ENCODE results near the gene DDX51.
"Not testable (repeated sequence)": the region's sequence is repeated elsewhere in the genome, so short reads cannot be mapped to it uniquely, and the experiment has no call there.

DDX51 gene

DNA sequence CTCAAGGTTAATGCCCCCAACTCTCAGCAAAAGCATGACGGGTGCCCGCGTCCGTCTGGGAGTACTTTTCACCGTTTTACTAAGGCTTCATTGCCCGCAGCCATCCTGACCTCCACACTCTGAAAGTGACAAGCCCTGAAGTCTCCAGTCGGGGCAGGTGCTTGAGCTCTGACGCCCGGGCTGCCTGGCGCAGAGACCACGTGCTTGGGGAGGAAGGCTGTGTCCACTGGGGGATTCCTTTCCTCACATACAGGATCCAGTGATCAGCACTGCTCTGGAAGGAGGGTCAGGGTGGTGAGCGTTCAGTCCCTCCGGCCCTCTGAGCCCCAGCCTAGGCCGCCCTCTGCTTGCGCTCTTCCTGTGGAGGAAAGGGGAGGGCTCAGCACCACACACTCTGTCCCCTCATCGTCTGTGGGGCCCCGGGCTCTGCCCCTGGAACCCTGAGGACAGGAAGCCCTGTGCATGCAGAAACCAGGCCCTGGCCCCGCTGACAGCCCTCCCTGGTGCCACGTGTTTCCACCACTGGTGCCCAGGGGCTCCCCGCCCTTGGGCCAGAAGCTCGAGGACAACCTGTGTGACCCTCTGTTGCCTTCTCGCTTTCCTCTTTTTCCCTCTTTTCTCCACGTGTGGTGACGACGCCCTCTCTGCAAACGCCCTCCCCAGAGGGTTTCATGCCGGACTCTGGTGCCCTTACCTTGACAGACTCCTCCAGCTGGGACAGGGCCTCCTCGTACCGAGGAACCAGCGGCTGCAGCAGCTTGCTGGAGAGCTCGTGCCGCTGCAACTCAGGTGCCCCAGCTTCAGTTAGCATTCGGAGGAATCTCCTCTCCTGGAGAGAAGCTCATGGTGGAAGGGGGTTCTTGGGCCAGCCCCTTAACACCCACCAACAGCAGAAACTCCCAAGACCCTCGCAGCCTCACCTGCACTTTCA, 4.9 kb downstream of the DDX51 start:
- H3K27me3 ChIP-seq (ENCODE audit: control insufficient read depth, insufficient read depth, low read length) = no peaks in the 10 kb centered on the region
- H3K4me1 ChIP-seq = peaks cover 3% of the 10 kb centered on the region
- no peak overlapping the region for H3K27ac ChIP-seq
- no peak overlapping the region for H2AFZ ChIP-seq
- H3K9me3 ChIP-seq (ENCODE audit: control insufficient read depth, low read length) = no peaks in the 10 kb centered on the region
- no peak overlapping the region for H3K9ac ChIP-seq
- TF ChIP-seq, protein P1, sequence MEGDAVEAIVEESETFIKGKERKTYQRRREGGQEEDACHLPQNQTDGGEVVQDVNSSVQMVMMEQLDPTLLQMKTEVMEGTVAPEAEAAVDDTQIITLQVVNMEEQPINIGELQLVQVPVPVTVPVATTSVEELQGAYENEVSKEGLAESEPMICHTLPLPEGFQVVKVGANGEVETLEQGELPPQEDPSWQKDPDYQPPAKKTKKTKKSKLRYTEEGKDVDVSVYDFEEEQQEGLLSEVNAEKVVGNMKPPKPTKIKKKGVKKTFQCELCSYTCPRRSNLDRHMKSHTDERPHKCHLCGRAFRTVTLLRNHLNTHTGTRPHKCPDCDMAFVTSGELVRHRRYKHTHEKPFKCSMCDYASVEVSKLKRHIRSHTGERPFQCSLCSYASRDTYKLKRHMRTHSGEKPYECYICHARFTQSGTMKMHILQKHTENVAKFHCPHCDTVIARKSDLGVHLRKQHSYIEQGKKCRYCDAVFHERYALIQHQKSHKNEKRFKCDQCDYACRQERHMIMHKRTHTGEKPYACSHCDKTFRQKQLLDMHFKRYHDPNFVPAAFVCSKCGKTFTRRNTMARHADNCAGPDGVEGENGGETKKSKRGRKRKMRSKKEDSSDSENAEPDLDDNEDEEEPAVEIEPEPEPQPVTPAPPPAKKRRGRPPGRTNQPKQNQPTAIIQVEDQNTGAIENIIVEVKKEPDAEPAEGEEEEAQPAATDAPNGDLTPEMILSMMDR (IDR thresholded peaks at IDR 0.05) = no peak
- peaks cover 9% of the 10 kb centered on the region for H3K79me2 ChIP-seq
- no peaks in the 10 kb centered on the region for H3K36me3 ChIP-seq (ENCODE audit: control insufficient read depth, insufficient read depth, low read length)
- no peak overlapping the region for H3K4me3 ChIP-seq (ENCODE audit: low read depth, low read length)
- no peak overlapping the region for H3K4me2 ChIP-seq (ENCODE audit: low read length)

DNA sequence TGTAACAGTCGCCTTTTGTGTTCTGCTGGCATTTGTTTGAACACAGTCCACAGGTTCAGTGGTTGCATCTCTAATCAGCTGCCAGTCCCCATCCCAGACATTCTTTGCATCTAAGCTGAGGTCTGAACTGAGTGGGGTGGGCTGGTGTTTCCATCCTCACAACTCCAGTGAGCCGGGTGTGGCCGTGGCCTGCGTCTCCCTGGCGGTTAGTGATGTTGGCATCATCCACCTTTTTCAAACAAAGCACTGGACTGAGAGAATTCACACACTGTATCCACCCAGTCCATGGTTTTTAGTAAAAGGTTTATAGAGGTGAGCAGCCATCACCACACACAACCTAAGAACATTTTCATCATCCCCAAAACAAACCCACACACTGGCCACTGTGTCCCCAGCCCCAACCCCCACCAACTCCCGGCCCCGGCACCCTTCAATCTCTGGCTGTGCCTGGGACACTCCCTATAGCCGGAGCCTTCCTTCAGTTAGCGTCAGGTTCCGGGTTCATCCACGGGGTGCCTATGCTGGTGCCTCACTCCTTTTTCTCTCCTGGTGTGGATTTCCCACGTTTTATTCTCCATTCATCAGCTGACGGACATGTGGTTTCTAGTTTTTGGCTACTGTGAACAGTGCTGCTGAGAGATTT, 6.5 kb downstream of the DDX51 start:
- H2AFZ ChIP-seq = no peak overlapping the region
- H3K9ac ChIP-seq = no peak overlapping the region
- H3K27me3 ChIP-seq (ENCODE audit: control insufficient read depth, insufficient read depth, low read length) = no peaks in the 10 kb centered on the region
- TF ChIP-seq, protein P1 (IDR thresholded peaks at IDR 0.05) = no peak
- peaks cover 3% of the 10 kb centered on the region for H3K4me1 ChIP-seq
- no peak overlapping the region for H3K4me2 ChIP-seq (ENCODE audit: low read length)
- H3K79me2 ChIP-seq = peaks cover 8% of the 10 kb centered on the region
- no peak overlapping the region for H3K4me3 ChIP-seq (ENCODE audit: low read depth, low read length)
- H3K9me3 ChIP-seq (ENCODE audit: control insufficient read depth, low read length) = no peaks in the 10 kb centered on the region
- no peaks in the 10 kb centered on the region for H3K36me3 ChIP-seq (ENCODE audit: control insufficient read depth, insufficient read depth, low read length)
- H3K27ac ChIP-seq = no peak overlapping the region

DNA sequence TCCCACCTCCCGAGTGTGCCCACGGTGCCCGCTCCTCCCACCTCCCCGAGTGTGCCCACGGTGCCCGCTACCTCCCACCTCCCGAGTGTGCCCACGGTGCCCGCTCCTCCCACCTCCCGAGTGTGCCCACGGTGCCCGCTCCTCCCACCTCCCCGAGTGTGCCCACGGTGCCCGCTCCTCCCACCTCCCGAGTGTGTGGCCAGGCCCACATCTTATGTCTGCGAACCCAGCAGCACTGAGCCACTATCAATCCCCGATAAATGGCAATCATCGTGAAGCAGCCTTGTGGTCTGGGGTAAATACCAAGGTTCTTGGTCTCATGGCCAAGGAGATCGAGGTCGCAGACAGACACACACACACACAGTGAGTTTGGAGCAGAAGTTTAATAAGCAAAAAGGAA, 7.9 kb downstream of the DDX51 start:
- not testable (repeated sequence) for H2AFZ ChIP-seq; H3K9me3 ChIP-seq (ENCODE audit: control insufficient read depth, low read length); H3K36me3 ChIP-seq (ENCODE audit: control insufficient read depth, insufficient read depth, low read length); H3K4me3 ChIP-seq (ENCODE audit: low read depth, low read length); H3K27me3 ChIP-seq (ENCODE audit: control insufficient read depth, insufficient read depth, low read length); H3K27ac ChIP-seq; H3K4me1 ChIP-seq; H3K79me2 ChIP-seq; H3K4me2 ChIP-seq (ENCODE audit: low read length); H3K9ac ChIP-seq

DNA sequence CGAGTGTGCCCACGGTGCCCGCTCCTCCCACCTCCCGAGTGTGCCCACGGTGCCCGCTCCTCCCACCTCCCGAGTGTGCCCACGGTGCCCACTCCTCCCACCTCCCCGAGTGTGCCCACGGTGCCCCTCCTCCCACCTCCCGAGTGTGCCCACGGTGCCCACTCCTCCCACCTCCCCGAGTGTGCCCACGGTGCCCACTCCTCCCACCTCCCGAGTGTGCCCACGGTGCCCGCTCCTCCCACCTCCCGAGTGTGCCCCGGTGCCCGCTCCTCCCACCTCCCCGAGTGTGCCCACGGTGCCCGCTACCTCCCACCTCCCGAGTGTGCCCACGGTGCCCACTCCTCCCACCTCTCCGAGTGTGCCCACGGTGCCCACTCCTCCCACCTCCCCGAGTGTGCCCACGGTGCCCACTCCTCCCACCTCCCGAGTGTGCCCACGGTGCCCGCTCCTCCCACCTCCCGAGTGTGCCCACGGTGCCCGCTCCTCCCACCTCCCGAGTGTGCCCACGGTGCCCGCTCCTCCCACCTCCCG, 9.4 kb downstream of the DDX51 start:
- not testable (repeated sequence) for H3K79me2 ChIP-seq; H2AFZ ChIP-seq; H3K4me2 ChIP-seq (ENCODE audit: low read length); H3K9me3 ChIP-seq (ENCODE audit: control insufficient read depth, low read length); H3K4me3 ChIP-seq (ENCODE audit: low read depth, low read length); H3K9ac ChIP-seq; H3K4me1 ChIP-seq; H3K27me3 ChIP-seq (ENCODE audit: control insufficient read depth, insufficient read depth, low read length); H3K27ac ChIP-seq; H3K36me3 ChIP-seq (ENCODE audit: control insufficient read depth, insufficient read depth, low read length)

DNA sequence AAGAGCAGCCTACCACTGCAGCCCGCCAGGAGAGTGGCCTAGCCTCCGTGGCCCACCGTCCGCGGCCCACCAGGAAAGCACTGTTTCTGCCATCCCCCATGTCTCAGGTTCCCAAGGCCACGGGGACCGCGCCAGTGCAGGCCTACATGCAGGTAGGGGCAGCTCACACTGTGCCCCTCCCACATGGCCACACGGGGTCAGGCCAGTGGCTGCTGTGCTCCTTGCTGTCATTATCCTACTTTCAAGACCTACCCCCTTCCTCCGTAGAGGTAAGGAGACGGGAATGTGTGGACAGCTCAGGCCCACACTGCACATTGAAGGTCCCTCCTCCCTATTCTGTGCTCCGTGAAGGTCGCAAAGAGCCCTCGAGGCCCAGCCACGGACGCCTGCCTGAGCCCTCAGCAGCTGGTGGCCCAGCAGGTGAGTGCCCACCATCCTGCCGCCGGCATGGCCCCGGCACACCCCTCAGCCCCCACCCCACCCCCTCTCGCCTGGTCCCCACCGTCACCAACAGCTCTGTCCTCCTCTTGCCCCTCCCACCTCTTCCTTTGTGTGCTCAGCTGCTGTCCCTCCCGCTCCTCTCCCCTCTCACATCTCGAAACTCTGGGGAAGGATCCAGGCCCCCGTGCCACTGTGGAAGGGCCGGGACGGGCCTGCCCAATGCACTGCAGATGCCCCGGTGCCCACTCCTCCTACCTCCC, 10.0 kb downstream of the DDX51 start:
- no peaks in the 10 kb centered on the region for H3K79me2 ChIP-seq
- H3K4me1 ChIP-seq = no peaks in the 10 kb centered on the region
- no peak overlapping the region for H3K9ac ChIP-seq
- no peak overlapping the region for H3K27ac ChIP-seq
- H3K4me3 ChIP-seq (ENCODE audit: low read depth, low read length) = no peak overlapping the region
- H3K4me2 ChIP-seq (ENCODE audit: low read length) = no peak overlapping the region
- no peaks in the 10 kb centered on the region for H3K27me3 ChIP-seq (ENCODE audit: control insufficient read depth, insufficient read depth, low read length)
- no peak overlapping the region for H2AFZ ChIP-seq
- TF ChIP-seq, protein P1 (IDR thresholded peaks at IDR 0.05) = no peak
- no peaks in the 10 kb centered on the region for H3K9me3 ChIP-seq (ENCODE audit: control insufficient read depth, low read length)
- no peaks in the 10 kb centered on the region for H3K36me3 ChIP-seq (ENCODE audit: control insufficient read depth, insufficient read depth, low read length)

Measured in parathyroid adenoma (tissue), 2 donors.